AG09319 (cell line): Measurements from ENCODE around the gene RTN4RL1.

Experiments used
- DNase-seq: peaks from one replicate; pipeline ENCODE4 v3.0.0-alpha.2; 2010; ENCODE audit warnings: low read depth; ENCODE audit errors: extremely low read depth
- CTCF ChIP-seq: IDR thresholded peaks from 2 replicates; pipeline ENCODE4 v1.5.1; 2011; ENCODE audit warnings: low read depth, mild to moderate bottlenecking, inconsistent platforms, low read length, moderate library complexity

RTN4RL1 gene

DNA sequence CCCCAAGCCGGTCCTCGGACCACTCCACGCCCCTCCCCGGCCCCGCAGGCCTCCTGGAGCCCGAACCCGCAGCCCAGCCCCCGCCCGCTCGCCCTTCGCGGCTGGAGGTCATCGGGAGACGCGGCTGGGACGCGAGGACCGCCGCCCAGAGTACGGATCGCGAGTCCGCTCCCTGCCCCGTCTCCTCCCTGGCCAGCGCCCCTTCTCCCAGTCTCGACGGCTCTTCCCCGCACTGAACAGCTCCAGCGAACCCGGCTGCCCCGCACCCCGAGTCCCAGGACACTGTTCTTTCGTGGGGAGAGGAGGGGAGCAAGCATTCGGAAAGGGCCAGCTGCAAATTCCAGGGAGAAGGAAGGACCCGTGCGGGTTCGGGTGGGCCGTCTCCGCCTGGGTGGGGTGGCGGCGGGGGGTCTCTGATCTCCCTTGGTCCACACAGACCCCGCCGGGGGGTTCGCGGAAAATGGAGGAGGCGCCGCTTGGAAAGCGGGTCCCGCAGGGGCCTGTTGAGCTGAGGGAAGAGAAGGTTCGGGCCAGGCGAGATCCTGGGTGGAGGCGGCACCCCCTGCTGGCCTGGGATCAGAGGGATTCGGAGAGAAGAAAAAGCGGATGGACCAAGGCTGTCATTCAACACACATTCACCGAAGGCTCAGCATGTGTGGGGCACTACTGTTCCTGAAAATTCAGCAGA is 632 bp upstream of the RTN4RL1 start:
- no peak for DNase-seq
- peak; percentile 88 for TF ChIP-seq CTCF

GRCh38 chr17:2024572-2025219 is 438 bp downstream of the RTN4RL1 start:
- DNase-seq, result no peak
- TF ChIP-seq CTCF, result no peak

DNA sequence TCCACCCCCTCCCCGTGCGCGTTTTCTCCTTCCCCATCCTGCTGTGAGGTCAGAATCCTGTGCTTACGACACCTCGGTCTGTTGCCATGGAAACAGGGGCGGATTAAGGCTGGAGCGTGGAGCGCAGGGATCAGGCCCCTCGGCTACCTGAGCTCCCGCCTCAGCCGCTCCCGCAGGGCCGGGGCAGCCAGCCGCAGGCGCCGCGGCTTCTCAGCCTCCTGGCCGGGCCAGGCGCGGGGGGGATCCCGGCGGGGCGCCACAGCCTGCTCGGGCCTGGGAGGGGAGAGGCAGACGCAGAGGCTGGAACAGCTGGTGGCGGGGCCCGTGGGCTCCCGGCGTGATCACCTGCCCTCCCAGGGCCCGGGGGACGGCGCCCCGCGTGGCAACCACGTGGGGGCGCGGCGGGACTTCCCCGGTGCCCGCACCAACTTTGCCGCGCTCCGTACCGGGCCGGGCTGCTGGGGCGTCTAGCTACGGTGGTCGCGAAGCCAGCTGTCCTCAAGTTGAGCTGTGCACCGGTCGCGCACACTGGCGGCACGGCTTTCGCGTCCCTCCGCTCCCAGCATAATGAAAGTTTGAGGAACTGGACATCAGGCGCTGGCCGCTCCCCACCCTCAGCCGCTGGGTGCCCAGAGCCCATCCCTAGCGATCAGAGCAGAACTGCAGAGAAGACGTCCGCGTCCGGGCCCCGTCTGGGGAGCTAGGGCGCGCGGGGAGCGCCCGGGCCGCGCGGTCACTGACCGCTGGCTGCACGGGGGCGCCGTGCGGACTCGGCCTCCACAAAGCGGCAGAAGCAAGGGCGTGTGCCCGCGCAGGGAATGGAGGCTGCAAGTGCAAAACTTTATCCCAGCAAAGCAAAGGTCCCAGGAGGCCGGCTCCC is 1.2 kb downstream of the RTN4RL1 start:
- no peak for DNase-seq
- TF ChIP-seq CTCF, result no peak

DNA sequence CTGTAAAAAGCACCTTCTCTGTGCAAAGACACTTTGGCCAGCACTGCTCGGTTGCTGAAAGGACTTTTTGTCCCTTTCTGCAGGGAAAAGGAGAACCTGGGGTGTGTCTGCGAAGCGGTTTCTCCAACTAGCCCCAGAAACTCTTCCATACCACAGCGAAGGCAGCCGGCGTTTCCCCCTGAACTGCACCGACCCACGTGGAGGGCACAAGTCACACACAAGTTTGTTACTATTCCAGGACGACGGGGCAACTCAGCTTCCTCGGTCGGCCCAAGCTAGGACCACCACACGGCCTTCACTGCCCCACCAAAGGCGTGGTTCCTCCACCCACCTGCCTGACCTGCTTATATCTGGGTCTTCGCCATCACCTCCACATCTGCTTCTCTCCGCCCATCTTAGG is 1.9 kb downstream of the RTN4RL1 start:
- no peak for TF ChIP-seq CTCF
- no peak for DNase-seq

GRCh38 chr17:2022647-2023240 is 2.4 kb downstream of the RTN4RL1 start:
- no peak for TF ChIP-seq CTCF
- DNase-seq, result no peak

- no peak for DNase-seq
- TF ChIP-seq CTCF, result no peak
Observed at GRCh38 chr17:2020721-2021120, 4.4 kb downstream of the RTN4RL1 start.

DNA sequence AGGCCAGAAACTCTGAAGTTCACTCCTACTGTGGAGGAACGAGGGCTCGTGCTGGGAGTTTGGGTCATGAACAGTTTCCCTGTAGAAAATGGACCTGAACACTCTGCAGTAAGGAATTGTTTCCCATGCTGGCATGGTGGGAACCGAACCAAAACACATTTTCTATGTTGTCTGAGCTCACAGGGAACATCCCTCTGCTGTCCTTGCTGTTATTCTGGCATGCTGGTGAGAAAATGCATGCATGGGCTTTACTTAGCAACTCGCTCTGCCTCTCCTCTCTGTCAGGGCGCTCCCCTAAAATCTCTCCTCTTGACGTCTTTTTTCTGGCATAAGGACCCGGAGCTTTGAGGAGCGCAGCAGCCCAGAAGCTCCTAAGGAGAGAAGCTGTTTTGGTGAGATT is 5.4 kb downstream of the RTN4RL1 start:
- TF ChIP-seq CTCF, result no peak
- DNase-seq, result no peak
